Measurements from ENCODE around the gene GPRIN1. TPM values are rescaled to one million over a fixed set of nuclear protein-coding genes. Genes with fewer than 3 reads are reported as not detected.

GPRIN1 gene
- total RNA-seq, 1 donor from 2014 or later: 2.1 TPM

- no peak for DNase-seq (ENCODE audit: low spot score)
- H3K27ac Mint-ChIP-seq (ENCODE audit: unreplicated experiment): no peak overlapping the region
- no peak for TF ChIP-seq CTCF (IDR thresholded peaks at IDR 0.05)
- no peaks in the 10 kb centered on the region for H3K4me1 Mint-ChIP-seq (ENCODE audit: low read depth)
- H3K4me3 Mint-ChIP-seq (ENCODE audit: unreplicated experiment): no peak overlapping the region
- peaks cover 4% of the 10 kb centered on the region for H3K9me3 Mint-ChIP-seq (ENCODE audit: low read depth)
- peaks cover 2% of the 10 kb centered on the region for H3K27me3 Mint-ChIP-seq (ENCODE audit: low read depth)
- no peaks in the 10 kb centered on the region for H3K36me3 Mint-ChIP-seq (ENCODE audit: low read depth)
These were observed 19.8 kb downstream of the GPRIN1 start for GRCh38 chr5:176590035-176590717.

- peaks cover 2% of the 10 kb centered on the region for H3K27me3 Mint-ChIP-seq (ENCODE audit: low read depth)
- peaks cover 5% of the 10 kb centered on the region for H3K9me3 Mint-ChIP-seq (ENCODE audit: low read depth)
- TF ChIP-seq CTCF (IDR thresholded peaks at IDR 0.05): no peak
- no peak overlapping the region for H3K27ac Mint-ChIP-seq (ENCODE audit: unreplicated experiment)
- H3K4me1 Mint-ChIP-seq (ENCODE audit: low read depth): no peaks in the 10 kb centered on the region
- no peaks in the 10 kb centered on the region for H3K36me3 Mint-ChIP-seq (ENCODE audit: low read depth)
- H3K4me3 Mint-ChIP-seq (ENCODE audit: unreplicated experiment): no peak overlapping the region
- DNase-seq (ENCODE audit: low spot score): no peak
These were observed 20.8 kb downstream of the GPRIN1 start for GRCh38 chr5:176589039-176589769.

- Mint-ChIP-seq H3K27ac (ENCODE audit: unreplicated experiment) (no peak overlapping the region), H3K27me3 (ENCODE audit: low read depth) (peaks cover 2% of the 10 kb centered on the region), H3K36me3 (ENCODE audit: low read depth) (no peaks in the 10 kb centered on the region), H3K4me3 (ENCODE audit: unreplicated experiment) (no peak overlapping the region), H3K4me1 (ENCODE audit: low read depth) (no peaks in the 10 kb centered on the region), H3K9me3 (ENCODE audit: low read depth) (peaks cover 5% of the 10 kb centered on the region)
- no peak for DNase-seq (ENCODE audit: low spot score)
- no peak for TF ChIP-seq CTCF (IDR thresholded peaks at IDR 0.05)
These were observed 21.7 kb downstream of the GPRIN1 start for GRCh38 chr5:176588297-176588696.

- no peaks in the 10 kb centered on the region for H3K36me3 Mint-ChIP-seq (ENCODE audit: low read depth)
- H3K27ac Mint-ChIP-seq (ENCODE audit: unreplicated experiment): no peak overlapping the region
- H3K4me1 Mint-ChIP-seq (ENCODE audit: low read depth): no peaks in the 10 kb centered on the region
- H3K4me3 Mint-ChIP-seq (ENCODE audit: unreplicated experiment): no peak overlapping the region
- no peak for TF ChIP-seq CTCF (IDR thresholded peaks at IDR 0.05)
- peaks cover 2% of the 10 kb centered on the region for H3K27me3 Mint-ChIP-seq (ENCODE audit: low read depth)
- DNase-seq (ENCODE audit: low spot score): no peak
- H3K9me3 Mint-ChIP-seq (ENCODE audit: low read depth): peaks cover 5% of the 10 kb centered on the region
These were observed 22.6 kb downstream of the GPRIN1 start for GRCh38 chr5:176587398-176587797.

GRCh38 chr5:176583076-176583475, 26.9 kb downstream of the GPRIN1 start:
- H3K36me3 Mint-ChIP-seq (ENCODE audit: low read depth): no peaks in the 10 kb centered on the region
- H3K4me3 Mint-ChIP-seq (ENCODE audit: unreplicated experiment): no peak overlapping the region
- no peak for TF ChIP-seq CTCF (IDR thresholded peaks at IDR 0.05)
- no peak overlapping the region for H3K27ac Mint-ChIP-seq (ENCODE audit: unreplicated experiment)
- peaks cover 5% of the 10 kb centered on the region for H3K9me3 Mint-ChIP-seq (ENCODE audit: low read depth)
- no peak for DNase-seq (ENCODE audit: low spot score)
- no peaks in the 10 kb centered on the region for H3K4me1 Mint-ChIP-seq (ENCODE audit: low read depth)
- H3K27me3 Mint-ChIP-seq (ENCODE audit: low read depth): no peaks in the 10 kb centered on the region
